ENCODE data around the gene TOM1. TPM values are rescaled to one million over a fixed set of nuclear protein-coding genes. Genes with fewer than 3 reads are reported as not detected.

The TOM1 gene
- total RNA-seq (2022; extraction: Qiagen RNA extraction) = 11.2 to 14.0 TPM (median 12.6 TPM) in 5 replicates

GRCh38 chr22:35299673-35300499 is at the start of gene TOM1:
Gene TOM1 (plus strand): TSS chr22:35299894. CDS start chr22:35299929, 35 bp downstream.

DNA sequence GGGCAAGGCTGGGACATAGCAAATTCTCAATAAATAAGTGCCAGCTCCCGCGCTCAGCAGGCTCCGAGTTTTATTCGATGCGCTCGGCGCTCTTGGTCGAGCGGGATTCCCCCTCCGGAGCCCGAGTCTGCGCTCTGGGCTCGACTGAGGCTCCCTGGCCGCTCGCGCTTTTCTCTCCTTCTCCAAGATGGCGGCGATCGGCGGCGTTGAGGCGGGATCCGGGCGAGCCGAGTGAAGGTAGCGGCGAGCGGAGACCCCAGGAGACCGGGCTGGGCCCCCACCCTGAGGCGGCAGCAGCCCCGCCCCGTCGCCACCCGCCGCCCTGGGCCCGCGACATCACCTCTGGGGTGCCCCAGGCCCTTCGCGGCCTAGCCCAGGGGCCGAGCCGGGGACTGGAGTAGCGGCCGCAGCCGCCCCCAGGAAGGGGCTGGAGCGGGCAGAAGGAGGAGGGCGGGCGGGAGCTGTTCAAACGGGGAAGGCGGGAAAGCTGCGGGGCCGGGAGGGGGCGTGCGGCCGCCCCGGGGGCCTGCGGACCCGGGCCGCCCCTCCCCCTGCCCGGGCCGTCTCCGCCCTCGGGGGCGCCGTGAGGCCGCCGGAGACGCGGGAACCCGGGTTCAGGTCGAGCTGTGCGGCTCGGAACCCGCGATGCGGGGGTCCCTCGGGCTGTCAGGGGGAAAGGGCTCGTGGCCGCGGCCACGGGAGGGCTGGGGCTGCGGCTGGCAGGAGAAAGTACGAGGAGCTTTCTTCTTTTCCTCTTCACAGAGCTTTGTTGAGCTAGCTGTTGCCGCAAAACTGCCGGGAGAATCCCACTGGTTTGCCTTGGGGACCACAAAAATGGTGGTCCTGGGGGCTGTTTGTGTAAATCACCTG is 42.1 kb upstream of the TOM1 start, which contains the start of gene HMGXB4:
Gene HMGXB4, plus strand, starts transcription at position 173 of the 870 bp plus-strand sequence. CDS start 4,898 bp downstream, outside the sequence.

DNA sequence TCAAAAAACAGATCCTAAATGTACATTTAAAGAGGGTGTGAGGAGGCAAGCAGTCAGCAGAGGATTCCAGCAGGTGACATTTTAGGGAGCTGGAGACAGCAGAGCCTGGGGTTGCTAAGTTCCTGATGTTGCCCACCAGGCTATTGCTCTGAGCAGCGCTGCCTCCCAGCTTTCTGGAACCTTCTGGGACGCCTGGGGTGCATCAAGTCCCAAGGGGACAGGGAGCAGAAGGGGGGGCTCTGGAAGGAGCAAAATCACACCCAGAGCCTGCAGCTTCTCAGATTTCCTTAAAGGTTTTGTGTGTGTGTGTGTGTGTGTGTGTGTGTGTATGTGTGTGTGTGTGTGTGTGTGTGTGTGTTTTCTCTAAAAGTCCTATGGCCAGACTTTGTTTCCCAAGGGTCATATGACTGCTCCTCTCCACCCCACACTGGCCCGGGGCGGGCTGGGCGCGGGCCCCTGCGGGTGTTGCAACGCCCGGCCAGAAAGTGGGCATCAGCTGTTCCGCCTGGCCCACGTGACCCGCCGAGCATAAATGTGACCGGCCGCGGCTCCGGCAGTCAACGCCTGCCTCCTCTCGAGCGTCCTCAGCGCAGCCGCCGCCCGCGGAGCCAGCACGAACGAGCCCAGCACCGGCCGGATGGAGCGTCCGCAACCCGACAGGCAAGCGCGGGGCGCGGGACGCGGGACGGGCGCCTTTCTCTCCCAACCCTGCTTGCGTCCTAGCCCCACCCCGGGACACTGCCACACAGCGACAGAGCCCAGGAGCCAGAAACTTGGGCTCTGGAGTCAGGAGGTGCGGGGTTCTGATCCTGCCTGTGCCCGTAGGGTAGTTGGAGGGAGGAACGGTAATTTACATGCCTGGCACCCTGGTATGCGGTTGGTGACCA is 81.1 kb downstream of the TOM1 start, which contains the start of gene HMOX1:
Gene HMOX1, plus strand, starts transcription at position 560 of the 887 bp plus-strand sequence. Its CDS starts 78 bp downstream, at position 638.

Other genes starting within 250 kb of the TOM1 start
- not detected in 5 replicates for gene ISX, start 233.7 kb upstream of the TOM1 start, total RNA-seq (2022; extraction: Qiagen RNA extraction)
- 8.8 to 13.0 TPM (median 12.0 TPM) in 5 replicates for gene HMGXB4, start 42.4 kb upstream of the TOM1 start, total RNA-seq (2022; extraction: Qiagen RNA extraction)
- 411 to 593 TPM (median 417 TPM) in 5 replicates for gene HMOX1, start 81.2 kb downstream of the TOM1 start, total RNA-seq (2022; extraction: Qiagen RNA extraction)
- gene MCM5, start 100.2 kb downstream of the TOM1 start, total RNA-seq (2022; extraction: Qiagen RNA extraction) = 62.7 to 104 TPM (median 87.7 TPM) in 5 replicates
- gene RASD2, start 240.9 kb downstream of the TOM1 start, total RNA-seq (2022; extraction: Qiagen RNA extraction) = 0.63 to 0.78 TPM (median 0.67 TPM) in 5 replicates